Keratinocyte (primary cell): Measurements from ENCODE around the gene ESRP2.

Experiments used
- CTCF ChIP-seq, 3 experiments: IDR thresholded peaks in 1 of 3; conservative IDR thresholded peaks in 1 of 3; optimal IDR thresholded peaks in 1 of 3; 2 replicates in 2 of 3; 3 replicates in 1 of 3; pipeline versions ENCODE3 to v1.5.1; 2011; ENCODE audit warnings: low read length in 3 of 3, mild to moderate bottlenecking in 3 of 3, moderate library complexity in 2 of 3, control low read depth in 1 of 3, inconsistent platforms in 1 of 3; ENCODE audit not compliant: insufficient read depth in 2 of 3; ENCODE audit errors: extremely low read depth in 1 of 3
- EZH2 ChIP-seq: IDR thresholded peaks from one replicate; pipeline ENCODE4 v1.6.1; 2012; ENCODE audit warnings: inconsistent platforms, mild to moderate bottlenecking, low read length, moderate library complexity

DNA sequence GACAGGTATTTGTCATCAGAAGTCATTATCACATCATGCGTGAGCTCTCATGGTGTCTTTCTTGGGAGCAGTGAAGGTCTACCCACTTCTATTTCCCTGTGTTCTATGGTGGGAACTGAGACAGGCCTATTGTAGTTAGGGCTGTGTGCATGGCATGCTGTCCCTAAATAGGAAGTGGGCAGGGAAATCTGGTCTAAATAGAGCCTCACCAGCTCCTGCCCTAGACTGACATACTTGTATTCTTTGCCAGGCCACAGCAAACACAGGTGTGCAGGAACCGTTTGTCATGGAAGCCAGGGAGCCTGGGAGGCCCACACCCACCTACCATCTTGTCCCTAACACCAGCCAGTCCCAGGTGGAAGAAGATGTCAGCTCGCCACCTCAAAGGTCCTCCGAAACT, 38.5 kb upstream of the ESRP2 start:
- no peak for TF ChIP-seq CTCF (optimal IDR thresholded peaks at IDR 0.05 in 1 of 3, IDR thresholded peaks at IDR 0.05 in 1 of 3, conservative IDR thresholded peaks at IDR 0.05 in 1 of 3; ENCODE audit: extremely low read depth in 1 of 3, insufficient read depth in 2 of 3, low read length in 3 of 3)
- no peak for TF ChIP-seq EZH2
